Rectal smooth muscle tissue (tissue), 1 donor: ENCODE measurements around the gene C20orf202.
"Not testable (repeated sequence)": the region's sequence is repeated elsewhere in the genome, so short reads cannot be mapped to it uniquely, and the experiment has no call there.

Experiments used
- H3K27ac ChIP-seq: one replicate; pipeline ENCODE4 v1.7.0; 2013; ENCODE audit warnings: low read depth, low read length, inconsistent platforms
- H3K27me3 ChIP-seq: one replicate; pipeline ENCODE4 v1.7.0; 2013; ENCODE audit warnings: low read length; ENCODE audit not compliant: control insufficient read depth, insufficient read depth
- H3K36me3 ChIP-seq: one replicate; pipeline ENCODE4 v1.7.0; 2013; ENCODE audit warnings: low read length; ENCODE audit not compliant: control insufficient read depth, insufficient read depth
- H3K4me1 ChIP-seq: one replicate; pipeline ENCODE4 v1.7.0; 2013; ENCODE audit warnings: low read length; ENCODE audit not compliant: control insufficient read depth, insufficient read depth
- H3K4me3 ChIP-seq: one replicate; pipeline ENCODE4 v1.7.0; 2013; ENCODE audit warnings: low read length
- H3K9ac ChIP-seq: one replicate; pipeline ENCODE4 v1.7.0; 2013; ENCODE audit warnings: low read length

The C20orf202 gene

DNA sequence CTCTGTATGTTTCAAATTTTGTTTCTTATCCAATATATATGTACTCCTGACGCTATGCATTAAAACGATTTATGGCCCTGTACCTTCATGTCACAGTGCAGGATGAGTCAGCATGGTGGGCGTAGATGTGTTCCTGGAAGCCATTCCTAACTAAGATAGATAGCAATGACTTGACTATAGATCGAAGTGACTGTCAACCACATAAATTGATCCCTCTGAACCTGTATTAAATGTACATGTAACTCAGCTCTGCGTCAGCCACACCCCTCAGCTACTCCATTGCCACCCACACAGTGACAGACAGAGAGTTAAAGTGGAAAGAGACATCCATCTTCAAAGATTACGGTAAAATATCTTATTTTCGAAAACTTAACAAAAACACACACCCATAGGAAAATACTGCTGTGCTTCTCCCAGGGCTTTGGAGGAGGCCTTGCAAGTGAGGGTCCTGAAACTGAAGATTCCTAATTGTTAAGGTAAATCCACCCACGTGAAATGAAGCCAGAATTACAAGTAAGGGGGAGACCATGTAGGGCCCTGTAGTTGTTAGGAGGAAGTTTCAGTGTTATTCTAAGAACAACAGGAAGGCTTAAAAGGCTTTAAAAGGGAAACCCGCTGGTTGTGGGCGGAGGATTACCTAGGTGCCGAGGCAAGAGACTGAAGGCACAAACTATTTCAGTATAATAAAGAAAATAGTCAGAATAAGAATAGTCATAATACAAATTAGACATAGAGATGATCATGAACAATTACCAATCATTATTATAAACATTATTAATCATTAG is 12.3 kb downstream of the C20orf202 start:
- H3K36me3 ChIP-seq, result no peaks in the 10 kb centered on the region
- no peaks in the 10 kb centered on the region for H3K27me3 ChIP-seq
- no peak overlapping the region for H3K9ac ChIP-seq
- H3K4me3 ChIP-seq, result no peak overlapping the region
- H3K4me1 ChIP-seq, result no peaks in the 10 kb centered on the region
- H3K27ac ChIP-seq, result no peak overlapping the region

- not testable (repeated sequence) for H3K36me3 ChIP-seq, H3K27ac ChIP-seq, H3K27me3 ChIP-seq, H3K9ac ChIP-seq, H3K4me1 ChIP-seq, H3K4me3 ChIP-seq
These were observed 13.5 kb downstream of the C20orf202 start for GRCh38 chr20:1216527-1217427.

DNA sequence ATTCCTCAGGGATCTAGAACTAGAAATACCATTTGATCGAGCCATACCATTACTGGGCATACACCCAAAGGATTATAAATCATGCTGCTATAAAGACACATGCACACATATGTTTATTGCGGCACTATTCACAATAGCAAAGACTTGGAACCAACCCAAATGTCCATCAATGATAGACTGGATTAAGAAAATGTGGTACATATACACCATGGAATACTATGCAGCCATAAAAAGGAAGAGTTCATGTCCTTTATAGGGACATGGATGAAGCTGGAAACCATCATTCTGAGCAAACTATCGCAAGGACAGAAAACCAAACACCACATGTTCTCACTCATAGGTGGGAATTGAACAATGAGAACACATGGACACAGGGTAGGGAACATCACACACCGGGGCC is 19.5 kb downstream of the C20orf202 start:
- not testable (repeated sequence) for H3K36me3 ChIP-seq, H3K4me3 ChIP-seq, H3K27ac ChIP-seq, H3K4me1 ChIP-seq, H3K9ac ChIP-seq, H3K27me3 ChIP-seq

DNA sequence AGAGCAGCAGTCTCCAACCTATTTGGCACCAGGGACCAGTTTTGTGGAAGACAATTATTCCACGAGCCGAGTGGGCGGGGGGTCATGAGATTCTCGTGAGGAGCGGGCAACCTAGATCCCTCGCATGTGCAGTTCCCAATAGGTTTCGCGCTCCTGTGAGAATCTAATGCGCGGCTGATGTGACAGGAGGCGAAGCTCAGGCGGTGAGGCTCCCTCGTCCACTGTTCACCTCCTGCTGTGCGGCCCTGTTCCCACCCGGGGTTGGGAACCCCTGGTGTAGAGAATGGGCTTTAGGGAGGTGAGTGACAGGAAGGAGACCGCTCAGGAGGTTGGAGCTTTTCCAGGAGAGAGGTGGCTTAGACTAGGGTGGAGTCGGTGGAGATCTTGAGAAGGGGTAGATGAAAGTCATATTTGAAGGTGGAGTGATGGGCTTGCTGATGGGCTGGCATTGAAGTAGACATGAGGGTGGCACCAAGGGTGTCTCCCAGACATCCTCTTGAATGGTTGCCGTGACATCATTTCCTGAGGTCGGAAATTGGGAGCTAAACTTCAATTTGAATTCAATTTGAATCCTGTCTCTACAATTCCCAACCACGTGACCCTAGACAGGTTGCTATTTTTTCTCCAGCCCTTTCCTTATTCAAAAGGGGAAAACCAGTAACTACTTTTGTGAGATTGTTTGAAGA is 21.1 kb downstream of the C20orf202 start:
- Histone ChIP-seq H3K9ac (no peak overlapping the region), H3K36me3 (no peaks in the 10 kb centered on the region), H3K4me3 (no peak overlapping the region), H3K27ac (no peak overlapping the region), H3K27me3 (peaks cover 5% of the 10 kb centered on the region), H3K4me1 (no peaks in the 10 kb centered on the region)

DNA sequence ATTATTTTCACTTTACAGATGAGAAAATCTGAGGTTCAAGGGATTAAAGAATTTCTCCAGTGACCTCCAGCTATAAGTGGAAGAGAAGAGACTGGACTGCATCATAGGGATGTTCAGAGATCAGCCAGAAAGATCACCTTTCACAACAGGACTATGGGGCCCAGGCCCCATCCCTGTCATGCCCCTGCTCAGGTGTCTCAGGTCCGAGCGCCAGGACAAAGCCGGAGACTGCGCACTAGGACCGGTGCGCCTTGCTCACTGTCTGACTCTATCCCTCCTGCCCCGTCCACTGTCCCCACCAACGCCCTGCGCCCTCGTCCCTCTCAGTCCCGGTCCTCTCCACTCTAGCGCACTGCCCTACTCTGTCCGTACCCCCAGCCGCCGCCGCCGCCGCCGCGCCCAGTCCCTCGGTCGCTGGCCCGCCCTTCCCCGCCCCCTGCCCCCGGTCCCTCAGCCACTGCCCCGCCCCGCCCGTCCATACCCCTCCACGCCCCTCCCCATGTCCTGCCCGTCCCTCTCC is 22.1 kb downstream of the C20orf202 start:
- Histone ChIP-seq H3K4me3 (no peak overlapping the region), H3K27ac (no peak overlapping the region), H3K27me3 (peaks cover 5% of the 10 kb centered on the region), H3K4me1 (no peaks in the 10 kb centered on the region), H3K9ac (no peak overlapping the region), H3K36me3 (no peaks in the 10 kb centered on the region)

DNA sequence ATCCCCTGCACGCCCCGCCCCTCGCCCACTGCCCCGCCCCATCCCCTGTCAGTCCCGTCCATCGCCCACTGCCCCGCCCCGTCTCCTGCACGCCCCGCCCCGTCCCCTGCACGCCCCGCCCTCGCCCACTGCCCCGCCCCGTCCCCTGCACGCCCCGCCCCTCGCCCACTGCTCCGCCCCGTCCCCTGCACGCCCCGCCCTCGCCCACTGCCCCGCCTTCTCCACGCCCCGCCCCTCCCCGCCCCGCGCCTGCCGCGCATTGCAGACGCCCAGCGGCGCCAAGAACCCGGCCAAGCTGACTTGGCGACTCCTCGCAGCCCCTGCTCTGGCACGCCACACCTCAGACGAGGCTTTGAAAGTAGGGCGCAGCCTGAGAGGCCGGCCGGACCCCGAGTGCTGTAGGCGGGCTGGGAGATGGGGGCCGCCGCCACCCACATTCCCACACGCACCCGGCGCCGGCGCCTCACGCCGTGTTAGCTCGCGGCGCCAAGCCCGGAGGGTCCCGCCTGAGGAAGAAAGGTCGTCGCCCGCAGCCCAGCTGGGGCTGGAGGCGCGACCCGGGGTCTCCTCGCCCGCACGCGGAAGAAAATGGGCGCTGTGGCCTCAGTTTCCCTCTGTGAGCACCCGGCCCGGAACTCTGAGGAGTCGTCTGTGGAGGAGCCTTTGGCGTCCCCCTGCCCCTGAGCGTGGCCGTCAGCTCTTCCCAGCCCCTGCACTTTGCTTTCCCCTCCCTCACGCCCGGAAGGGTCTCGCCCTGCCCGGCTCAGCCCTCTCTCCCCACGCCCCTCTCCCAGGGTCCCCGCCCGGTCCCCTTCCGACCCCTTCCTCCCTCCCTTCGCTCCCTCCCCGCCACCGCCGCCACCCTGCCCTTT is 22.8 kb downstream of the C20orf202 start, which contains the start of gene RAD21L1:
Gene RAD21L1, plus strand, starts transcription at position 262 of the 872 bp plus-strand sequence. CDS start 2,410 bp downstream, outside the sequence.
- peak within 1 kb of the TSS; percentile 76 for H3K4me3 ChIP-seq
- no peaks in the 10 kb centered on the region for H3K4me1 ChIP-seq
- no peak within 1 kb of the TSS for H3K27ac ChIP-seq
- no peaks in the 10 kb centered on the region for H3K36me3 ChIP-seq
- no peak within 1 kb of the TSS for H3K9ac ChIP-seq
- H3K27me3 ChIP-seq, result peaks cover 5% of the 10 kb centered on the region

GRCh38 chr20:1229541-1229940 is 26.3 kb downstream of the C20orf202 start:
- no peaks in the 10 kb centered on the region for H3K36me3 ChIP-seq
- H3K27me3 ChIP-seq, result peaks cover 5% of the 10 kb centered on the region
- no peak overlapping the region for H3K4me3 ChIP-seq
- H3K4me1 ChIP-seq, result no peaks in the 10 kb centered on the region
- H3K27ac ChIP-seq, result no peak overlapping the region
- H3K9ac ChIP-seq, result no peak overlapping the region

- peaks cover 2% of the 10 kb centered on the region for H3K27me3 ChIP-seq
These were observed 29.2 kb downstream of the C20orf202 start for GRCh38 chr20:1232286-1233111.

DNA sequence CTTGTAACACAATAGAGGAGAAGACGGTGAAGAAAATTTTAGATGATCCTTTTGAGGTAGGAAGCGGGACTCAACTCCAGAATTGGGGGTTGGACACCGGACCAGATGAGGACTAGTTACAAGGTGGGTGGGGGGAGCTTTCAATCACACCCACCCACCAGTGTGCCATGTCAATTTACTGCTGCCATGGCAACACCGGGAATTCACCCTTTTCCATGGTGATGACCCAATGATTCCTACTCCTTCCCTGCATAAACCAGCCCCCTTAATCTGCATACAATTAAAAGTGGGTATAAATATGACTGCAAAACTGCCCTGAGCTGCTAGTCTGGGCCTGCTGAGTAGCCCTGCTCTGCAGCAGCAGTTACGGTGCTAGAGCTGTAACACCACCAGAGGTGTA is 37.3 kb downstream of the C20orf202 start:
- Histone ChIP-seq H3K27ac (no peak overlapping the region), H3K4me1 (no peaks in the 10 kb centered on the region), H3K9ac (no peak overlapping the region), H3K27me3 (no peaks in the 10 kb centered on the region), H3K36me3 (no peaks in the 10 kb centered on the region), H3K4me3 (no peak overlapping the region)

More at GRCh38 chr20:1232286-1233111, 29.2 kb downstream of the C20orf202 start:
- no peak overlapping the region for H3K9ac ChIP-seq
- no peak overlapping the region for H3K4me3 ChIP-seq
- H3K27ac ChIP-seq, result no peak overlapping the region
- no peaks in the 10 kb centered on the region for H3K4me1 ChIP-seq
- H3K36me3 ChIP-seq, result no peaks in the 10 kb centered on the region

DNA sequence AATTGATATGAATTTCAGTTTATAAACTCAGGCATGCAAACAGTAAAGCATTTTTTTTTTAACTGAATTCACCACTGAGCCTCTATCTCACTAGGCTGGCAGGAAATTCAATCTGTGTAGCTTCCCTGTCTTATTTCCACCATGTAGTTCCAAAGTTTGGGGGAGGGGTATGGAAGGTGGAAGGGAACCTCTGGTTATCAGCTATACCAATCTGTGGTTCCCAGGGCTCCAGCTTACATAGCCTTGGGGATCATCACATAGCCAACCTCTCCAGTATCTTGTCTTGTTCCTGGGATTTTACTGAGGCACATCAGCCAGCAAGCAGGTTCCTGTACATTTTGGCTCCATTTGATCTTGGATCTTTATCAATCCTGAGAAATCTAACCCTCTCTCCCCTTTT is 38.2 kb downstream of the C20orf202 start:
- Histone ChIP-seq H3K36me3 (no peaks in the 10 kb centered on the region), H3K27me3 (no peaks in the 10 kb centered on the region), H3K27ac (no peak overlapping the region), H3K9ac (no peak overlapping the region), H3K4me3 (no peak overlapping the region), H3K4me1 (no peaks in the 10 kb centered on the region)

GRCh38 chr20:1242099-1242498 is 38.8 kb downstream of the C20orf202 start:
- no peak overlapping the region for H3K27ac ChIP-seq
- no peak overlapping the region for H3K9ac ChIP-seq
- H3K4me1 ChIP-seq, result no peaks in the 10 kb centered on the region
- H3K4me3 ChIP-seq, result no peak overlapping the region
- H3K27me3 ChIP-seq, result no peaks in the 10 kb centered on the region
- H3K36me3 ChIP-seq, result no peaks in the 10 kb centered on the region
